Hippocampal formation (tissue), 2 donors: Measurements from ENCODE around the gene PGM1.

Experiments
- DNase-seq, 2 donors: peaks; one replicate each; lab custom pipeline; 2025; lab: John Stamatoyannopoulos, UW

The PGM1 gene

DNA sequence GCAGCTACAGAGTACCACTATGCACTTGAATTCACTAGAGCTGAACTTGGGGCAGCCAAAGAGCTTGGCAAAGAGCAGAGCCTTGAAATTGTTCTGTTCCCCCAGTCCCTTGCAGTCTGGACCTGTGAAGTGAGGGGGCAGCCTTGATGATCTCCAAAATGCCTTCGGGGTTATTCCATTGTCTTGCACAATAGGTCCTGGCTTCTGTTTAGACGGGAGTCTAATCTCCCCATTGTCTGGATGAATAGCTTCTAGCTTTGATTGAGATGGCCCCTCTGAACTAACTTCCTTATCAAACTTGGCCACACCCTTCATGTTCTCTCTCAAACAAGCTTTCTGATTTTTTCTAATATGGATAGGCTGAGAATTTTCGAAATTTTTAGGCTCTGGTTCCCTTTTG lies 72.6 kb downstream of the PGM1 start:
- no peak for DNase-seq

DNA sequence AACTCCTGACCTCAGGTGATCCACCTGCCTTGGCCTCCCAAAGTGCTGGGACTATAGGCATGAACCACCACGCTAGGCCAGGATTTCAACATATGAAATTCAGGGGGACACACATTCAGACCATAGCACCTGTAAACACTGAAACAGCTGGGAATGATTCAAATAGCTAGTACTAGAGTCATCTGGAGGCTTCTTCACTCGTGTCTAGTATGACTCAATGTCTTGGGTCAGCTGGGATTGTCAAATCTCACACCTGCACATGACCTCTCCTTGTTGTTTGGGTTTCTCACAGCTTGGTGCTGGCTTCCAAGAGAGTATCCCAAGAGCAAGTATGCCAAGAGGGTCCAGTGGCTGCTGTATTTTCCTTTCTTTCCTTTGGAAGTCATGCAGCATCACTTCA lies 75.1 kb downstream of the PGM1 start:
- DNase-seq, result no peak

DNA sequence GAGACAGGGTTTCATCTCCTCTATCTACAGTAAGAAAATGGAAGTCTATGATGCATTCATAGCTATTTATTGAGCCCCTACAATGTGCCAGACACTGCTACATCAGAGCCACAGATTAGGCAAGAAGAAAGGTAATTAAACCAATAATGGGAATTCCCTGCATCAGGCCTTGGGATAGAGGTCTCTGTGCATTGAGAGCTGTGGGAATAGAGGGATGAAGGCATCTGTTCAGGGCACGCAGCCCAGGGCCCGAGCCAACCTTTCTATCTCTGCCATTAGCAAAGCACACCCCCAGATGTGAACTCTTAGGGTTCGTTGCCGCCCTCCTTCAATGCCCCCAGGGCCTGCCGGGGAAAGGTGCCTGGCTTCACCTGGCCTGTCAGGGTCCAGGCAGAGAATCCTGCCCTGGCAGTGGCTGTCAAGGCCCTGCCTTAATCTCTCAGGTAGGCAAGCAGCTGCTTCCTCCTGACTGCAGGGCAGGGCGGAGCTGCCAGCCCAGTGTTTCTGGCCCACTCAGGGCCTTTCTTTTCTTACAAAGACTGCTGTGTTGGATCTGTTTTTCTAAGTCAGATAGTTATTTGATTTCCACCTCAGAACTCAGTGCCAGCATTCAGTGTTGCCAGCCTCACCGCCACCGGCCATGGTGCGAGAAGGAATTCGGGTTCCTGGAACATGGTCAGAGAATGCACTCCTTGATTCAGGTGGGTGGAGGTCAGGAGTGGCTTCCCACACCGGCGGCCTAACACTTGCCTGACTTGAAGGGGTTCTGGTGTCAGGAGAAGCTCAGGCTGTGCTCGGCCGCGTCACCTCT lies 76.1 kb downstream of the PGM1 start:
- no peak for DNase-seq

DNA sequence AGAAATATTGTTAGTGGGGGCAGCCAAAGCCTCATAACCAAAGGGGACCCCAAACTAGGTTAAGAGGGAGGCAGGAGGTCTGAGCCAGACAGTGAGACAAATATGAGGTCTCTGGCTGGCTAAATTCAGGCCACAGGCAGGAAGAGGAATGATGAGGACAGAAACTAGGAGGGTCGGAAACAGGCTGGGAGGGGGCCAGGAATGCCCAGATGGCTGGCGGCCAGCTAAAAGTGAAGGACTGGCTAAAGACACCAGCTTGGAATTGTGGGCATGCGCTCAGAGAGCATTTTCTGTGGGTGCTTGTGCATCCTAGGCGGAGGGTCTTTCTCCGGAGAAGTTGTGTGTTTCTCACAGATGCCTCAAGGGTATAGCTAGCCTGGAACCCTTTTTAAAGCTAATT lies 77.0 kb downstream of the PGM1 start:
- DNase-seq, result no peak

DNA sequence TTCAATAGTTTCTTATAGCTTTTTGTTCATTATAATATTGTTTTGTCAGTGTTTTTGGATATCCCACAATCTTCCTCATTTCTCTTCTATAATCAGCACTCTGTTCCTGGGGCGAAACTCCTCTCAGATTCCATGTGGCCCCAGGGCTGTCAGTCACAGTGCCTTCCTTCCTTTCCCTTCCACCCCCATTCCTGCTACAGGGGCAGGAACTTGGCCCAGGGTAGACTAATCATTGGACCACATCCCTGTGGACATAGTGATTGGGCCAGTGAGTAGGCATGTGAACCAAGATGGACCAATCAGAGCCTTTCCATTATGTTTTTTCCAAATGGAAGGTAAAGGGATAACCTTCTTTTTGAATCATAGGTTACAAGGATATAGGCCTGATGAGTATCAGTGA lies 78.3 kb downstream of the PGM1 start:
- DNase-seq, result no peak

DNA sequence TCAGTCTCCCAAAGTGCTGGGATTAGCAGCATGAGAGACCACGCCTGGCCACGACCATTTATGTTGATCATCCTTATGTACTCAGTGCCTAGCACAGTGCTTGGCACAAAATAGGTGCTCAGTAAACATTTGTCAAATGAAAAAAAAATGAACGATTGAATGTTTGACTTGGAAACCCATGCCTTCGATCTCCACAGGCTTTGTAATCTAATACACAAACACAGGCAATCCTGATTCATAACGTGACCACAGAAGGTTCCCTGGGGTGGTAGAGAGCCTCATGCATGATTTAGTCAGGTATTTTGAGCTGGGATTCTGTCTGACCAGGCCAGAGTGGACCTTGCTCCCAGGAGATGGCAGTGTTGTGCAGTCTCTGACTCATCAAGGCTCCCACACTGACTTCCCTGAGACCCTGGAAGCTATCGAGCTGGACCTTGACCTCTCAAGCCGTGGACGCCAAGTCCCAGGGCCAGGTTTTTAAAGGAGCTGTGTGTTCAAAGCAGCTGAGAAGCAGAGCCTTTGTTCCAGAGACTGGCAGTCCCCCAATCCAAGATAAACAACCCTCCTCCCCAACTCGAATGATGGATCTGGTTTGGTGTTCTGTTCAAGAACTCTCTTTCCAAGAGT lies 81.1 kb downstream of the PGM1 start:
- peak; percentile 37 to 47 for DNase-seq

DNA sequence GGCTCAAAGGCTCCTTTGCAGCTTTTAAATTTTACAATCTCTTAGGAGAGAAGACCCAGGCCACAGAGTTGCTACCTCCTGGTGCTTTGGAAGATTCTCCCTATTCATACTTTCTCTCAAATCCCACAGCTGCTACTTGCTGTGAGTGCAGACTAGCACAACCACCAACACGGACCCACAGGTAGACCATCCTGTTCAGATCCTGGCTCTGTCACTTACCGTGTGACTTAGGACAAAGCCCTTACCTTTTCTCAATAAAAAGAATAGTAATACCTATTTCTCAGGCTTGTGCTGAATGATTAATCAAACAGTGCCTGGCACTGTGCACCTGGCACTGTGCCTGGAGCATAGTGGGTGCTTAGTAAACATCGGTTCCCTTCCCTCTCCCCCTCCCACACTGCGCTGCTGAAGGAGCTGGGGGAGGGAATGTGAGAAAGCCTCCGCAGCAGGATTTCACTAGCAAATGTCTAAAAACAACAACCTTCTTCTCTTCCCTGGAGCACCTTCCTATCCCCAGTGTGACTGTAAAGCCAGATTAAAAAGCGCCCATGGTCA lies 81.7 kb downstream of the PGM1 start:
- no peak for DNase-seq

DNA sequence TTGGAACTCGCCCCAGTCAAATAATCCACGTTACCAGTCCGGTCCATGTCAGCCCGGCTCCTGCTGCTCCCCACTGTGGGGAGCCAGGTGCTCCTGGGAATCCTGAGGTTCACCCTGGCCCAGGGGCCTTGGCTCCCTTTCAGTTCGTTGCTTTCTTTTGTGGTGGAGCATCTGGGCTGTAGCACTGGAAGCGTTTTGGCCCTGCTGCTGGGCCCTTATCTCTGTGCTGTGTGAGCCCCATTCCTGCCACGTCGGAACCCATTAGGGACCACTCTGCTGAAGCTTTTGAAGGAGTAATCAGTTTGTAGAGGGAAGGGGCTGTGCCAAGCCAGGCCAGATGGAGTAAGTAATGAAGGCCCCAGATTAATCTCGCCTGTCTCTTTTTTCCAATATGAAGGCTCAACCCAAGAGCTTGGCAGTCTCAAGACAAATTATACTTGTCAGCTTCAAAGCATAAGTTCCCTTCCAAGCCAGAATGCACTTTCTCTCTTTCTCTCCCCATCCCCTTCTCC lies 82.3 kb downstream of the PGM1 start:
- no peak for DNase-seq

DNA sequence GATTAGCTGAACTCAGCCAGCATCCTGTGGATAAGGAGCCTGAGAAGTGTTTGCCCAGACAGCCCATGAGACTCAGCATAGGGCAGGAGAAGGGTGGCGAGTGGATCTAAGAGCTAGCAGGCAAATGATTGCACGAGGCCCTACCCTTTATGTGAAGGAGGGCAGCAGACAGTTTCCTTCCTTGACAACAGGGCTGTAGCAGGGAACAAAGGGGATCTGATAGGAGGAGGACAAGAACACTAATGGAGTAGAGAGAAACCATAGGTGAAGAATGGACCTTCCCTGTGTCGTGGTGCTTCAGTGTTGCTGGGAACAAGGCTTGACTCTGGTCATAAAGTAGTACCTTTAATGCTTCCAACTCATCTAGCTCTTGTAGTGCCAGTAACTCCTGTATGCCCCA lies 84.3 kb downstream of the PGM1 start:
- DNase-seq, result no peak

DNA sequence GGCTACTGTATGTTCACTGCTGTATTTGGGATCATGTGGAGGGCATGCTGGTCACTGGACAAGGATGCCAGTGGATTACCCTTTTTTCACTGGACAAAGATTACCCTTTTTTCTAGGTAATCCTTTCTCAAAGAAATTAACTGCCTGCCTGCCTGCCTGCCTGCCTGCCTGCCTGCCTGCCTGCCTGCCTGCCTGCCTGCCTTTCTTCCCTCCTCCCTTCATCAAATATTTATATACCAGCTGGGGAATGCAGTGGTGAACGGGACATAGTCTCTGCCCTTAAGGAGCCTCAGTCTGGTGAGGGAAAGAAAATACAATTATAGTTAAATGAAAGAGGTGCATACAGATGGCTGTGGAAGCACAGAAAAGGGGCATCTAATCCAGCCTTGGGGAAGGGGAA lies 85.0 kb downstream of the PGM1 start:
- DNase-seq, result no peak

DNA sequence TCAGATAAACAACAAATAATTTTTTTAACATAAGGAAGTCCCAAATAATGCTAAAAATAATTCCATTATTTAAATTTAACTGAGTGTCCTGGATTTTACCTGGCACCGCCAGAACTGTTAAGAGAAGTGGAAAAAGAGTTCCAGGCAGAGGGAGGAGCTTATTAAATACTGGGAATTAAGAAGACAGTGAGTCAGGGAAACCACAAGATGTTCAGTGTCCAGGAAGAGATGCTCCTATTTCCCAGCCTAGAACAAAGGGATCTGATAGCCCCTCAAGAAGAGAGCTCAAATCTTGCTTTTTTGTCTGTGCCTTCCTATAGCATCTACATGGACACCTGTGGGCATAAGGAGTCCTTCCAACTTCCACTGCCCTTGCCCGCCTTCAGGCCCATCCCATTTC lies 85.9 kb downstream of the PGM1 start:
- DNase-seq, result no peak

DNA sequence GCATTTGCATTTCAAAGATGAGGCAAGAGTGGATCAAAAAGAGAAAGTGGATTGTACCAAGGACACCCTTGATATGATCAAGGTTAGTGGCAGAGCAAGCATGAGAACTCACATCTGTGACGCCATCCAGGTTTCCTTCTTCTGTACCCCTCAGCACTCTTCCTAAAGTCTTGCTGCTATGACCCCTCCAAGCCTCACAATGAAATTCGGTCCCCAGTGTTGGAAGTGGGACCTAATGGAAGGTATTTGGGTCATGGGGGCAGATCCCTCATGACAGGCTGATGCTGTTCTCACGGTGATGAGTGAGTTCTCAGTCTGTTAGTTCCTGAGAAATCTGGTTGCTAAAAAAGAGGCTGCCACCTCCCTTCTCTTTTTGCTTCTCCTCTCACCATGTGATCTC lies 86.4 kb downstream of the PGM1 start:
- DNase-seq, result no peak

DNA sequence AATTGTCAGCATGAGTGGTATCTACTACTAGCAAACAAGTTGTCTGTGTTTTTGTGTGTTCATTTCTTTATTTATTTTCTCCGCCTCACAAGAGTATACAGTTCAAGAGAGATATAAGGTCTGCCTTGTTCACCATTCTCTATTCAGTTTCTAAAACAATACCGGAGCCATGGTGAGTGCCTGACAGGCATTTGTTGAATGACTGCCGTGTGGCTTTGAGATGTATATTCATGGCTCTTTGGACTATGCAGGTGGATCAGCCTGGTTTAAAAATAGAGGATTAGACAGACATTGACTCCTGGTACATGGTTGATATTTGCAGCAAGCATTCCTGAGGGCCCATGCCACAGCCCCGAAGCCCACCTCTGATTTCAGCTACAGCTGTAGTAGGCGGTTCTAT lies 89.7 kb downstream of the PGM1 start:
- DNase-seq, result no peak

DNA sequence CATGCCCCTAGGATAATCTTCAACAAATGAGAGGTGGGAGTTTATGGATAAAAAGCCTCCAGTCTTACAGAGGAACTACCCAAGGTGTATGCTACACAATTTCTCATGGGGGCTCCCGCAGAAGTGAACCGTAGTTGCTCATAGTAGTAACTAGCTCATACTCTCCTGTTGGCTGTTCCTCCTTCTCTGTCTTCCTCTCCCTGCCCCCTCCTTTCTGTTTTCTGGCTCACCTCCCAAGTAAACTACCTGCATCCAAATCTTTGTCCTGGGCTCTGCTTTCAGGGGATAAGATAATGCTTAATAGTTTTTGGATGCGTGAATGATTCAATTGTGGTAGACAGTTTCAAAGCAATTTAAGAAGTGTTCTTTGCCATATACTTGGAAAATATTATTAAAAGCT lies 90.5 kb downstream of the PGM1 start:
- no peak for DNase-seq

DNA sequence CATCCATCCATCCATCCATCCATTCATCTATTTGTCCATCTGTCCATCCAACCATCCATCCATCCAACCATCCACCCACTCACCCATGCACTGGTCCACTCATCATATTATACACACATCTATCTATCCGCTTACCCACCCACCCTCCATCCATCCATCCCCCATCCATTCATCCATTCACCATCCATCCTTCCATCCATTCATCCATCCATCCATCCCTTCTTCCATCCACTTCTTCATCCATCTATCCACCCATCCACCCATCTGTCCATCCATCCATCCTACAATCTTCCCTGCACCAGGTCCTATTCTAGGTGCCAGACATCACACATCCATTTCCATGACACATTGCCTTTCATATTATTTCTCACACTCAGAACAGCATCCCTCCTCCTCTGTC lies 93.5 kb downstream of the PGM1 start:
- DNase-seq, result no peak

DNA sequence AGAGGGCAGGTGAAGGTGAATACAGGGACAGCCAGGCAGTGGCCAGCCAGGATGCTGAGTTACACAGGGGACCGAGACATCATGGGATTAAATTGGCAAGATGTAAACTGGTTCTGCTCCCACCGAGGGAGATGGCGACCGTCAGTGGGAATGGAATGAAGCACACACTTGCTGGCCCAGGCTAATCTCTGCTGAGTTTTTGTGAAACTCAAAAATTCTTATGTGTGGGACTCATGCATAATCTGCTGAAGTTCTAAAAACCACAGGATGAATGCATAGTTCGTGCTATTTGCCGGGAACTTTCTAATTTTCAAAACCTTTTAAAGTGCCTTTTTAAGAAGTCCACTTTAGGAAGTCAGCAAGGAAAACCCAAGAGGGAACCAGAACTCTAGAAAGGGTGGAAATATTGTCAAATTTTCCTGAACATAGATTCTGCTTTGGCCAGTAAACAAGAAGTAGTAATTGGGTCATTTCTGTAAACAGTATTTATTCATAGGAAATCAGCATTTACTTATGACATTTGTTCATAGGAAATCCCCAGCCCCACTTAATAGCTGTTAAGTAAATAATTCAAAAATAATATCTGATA lies 95.2 kb downstream of the PGM1 start:
- no peak for DNase-seq

DNA sequence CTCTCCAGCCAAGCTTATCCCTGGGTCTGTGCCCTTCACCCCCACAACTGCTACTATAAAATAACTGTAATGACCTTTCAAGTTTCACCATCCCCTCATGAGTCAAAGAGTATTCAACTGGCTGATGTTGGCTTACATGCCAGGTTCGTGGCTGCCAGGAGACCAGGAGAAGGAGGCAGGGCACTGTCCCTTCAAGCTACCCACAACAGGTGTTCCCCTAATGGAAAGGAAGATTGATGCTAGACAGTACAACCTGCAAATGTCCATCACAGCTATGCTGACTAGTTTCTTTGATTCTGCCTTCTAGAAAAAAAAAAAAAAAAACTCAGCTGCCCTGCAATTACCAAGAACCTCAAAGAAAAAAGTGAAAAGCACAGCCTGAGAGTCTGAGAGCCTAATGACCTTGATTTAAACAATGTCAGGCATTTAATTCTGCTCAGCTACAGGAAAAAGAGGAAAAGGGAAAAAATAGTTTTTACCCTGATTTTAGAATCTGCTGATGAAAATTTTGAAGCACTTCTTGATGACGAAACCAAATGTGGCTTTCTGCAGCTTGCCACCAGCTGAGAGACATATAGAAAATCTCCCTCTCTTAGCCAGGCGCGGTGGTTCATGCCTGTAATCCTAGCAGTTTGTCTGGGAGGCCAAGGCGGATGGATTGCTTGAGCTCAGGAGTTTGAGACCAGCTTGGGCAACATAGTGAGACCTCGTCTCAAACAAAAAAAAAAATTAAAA lies 97.9 kb downstream of the PGM1 start:
- no peak for DNase-seq

DNA sequence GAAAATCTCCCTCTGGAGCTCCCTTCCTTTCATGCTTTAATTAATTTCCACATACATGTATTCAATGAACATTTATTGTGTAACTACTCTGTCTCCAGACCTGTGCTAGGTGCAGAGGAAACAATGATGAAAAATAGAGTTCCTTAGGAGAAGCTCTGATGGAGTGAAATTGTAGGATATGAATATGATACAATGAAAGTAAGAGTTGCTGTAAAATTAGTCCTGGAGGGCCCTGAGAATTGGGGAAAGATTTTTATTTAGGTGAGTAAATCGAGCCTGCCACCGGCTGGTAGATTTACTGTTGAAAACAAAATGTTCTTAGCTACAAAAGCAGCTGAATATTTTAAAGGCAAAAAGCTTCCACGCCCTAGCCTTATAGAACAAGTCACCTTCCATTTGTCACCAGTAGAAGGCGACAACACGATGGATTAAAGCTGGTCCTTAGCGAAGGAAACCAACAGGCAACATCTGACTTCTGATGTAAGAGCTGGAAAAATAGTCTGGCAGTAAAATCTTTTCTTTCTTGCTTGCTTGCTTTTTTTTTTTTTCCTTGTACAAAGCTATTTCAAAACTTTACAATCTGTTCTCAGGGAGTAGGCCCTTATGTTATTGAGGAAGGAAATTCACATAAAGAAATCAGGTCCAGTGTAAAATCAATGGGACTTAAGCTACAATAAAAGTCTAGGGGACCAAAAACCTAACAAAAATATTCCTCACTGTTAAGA lies 98.7 kb downstream of the PGM1 start:
- peak; percentile 7 to 84 for DNase-seq

DNA sequence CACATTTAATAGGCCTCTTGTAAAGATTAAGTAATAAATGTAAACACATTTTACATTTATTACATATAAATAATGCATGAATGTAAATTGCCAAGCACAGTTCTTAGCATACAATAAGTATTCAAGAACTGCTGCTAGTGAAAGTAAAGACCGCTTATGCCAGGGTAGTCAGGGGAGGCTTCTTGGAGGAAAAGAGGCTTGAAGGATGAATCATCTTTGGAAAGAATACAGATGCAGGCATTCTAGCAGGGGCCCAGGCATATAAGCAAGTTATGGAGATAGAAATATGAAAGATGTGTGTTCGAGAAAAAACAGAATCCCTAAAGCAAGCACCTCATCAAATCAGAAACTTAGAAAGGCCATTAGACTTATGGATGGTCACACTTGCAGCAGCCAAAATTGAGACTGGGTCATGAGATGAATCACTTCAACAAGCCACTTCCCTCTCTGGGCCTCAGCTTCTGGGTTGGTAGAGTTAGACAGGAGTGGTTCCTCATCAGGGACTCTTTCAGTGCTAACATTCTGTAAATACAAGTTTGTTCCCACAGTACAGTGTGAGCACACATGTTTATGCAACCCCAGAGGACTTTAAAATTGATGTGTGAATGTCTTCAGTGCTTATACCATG lies 100.8 kb downstream of the PGM1 start:
- no peak for DNase-seq

DNA sequence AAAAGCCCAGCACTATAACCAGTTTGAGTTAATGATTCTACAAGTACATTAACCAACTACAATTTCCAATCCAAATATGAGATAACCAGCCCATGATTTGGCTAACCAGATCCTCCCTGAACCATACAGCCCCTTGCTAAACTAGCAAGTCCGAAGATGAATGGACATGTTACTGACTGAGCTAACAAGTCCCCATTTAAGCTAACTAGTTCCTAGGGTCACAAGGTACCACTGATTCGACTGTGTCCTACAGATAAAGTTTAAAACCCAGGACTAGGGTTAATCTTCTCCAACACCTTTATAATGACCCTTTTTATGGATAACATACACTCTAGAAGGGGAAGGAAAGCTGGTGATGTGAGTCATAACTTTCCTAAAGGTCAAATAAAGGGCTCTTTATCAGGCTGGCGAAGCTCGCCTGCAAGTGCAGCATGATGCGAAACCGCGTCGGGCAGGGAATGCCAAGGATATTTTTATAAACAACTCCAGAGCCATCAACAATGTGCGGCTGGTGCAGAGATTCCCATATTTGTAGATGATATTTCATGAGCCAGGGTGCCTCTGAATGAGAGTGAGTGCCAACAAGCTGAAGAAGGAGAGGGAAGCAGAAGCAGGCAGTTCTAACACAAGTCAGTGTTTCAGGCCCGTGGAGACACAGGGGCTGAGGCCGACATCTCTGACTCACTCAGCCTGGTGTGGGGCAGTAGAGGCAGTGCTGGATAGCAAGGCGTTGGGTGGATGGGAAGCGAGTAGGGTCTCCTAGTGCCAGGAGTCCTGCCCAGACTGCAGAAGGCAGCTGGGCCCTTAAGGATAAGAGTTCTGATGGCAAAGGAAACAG lies 105.0 kb downstream of the PGM1 start:
- peak in 1 of 2 donors; percentile 5 for DNase-seq
